ENCODE measurements around the gene UGT1A3. TPM values are rescaled to one million over a fixed set of nuclear protein-coding genes. Genes with fewer than 3 reads are reported as not detected.
"Not testable (repeated sequence)": the region's sequence is repeated elsewhere in the genome, so short reads cannot be mapped to it uniquely, and the experiment has no call there.

Gene UGT1A3
- not detected in 2 replicates for total RNA-seq (2014; rRNA removed; shearing (Covaris generic))

- in situ Hi-C loops (cut with HindIII; ENCODE audit: low sequenced_read_pairs): no loop called here
- no peak for DNase-seq (ENCODE audit: low spot score)
These were observed at the start of gene UGT1A3 for GRCh38 chr2:233728723-233729301. TSS of gene UGT1A3 (plus strand) at chr2:233729042. CDS start at chr2:233729127, 85 bp downstream.

- in situ Hi-C loops (cut with HindIII; ENCODE audit: low sequenced_read_pairs): no loop called here
- DNase-seq (ENCODE audit: low spot score): no peak
These were observed 49.6 kb upstream of the UGT1A3 start for GRCh38 chr2:233679196-233679595.

- in situ Hi-C loops (cut with HindIII; ENCODE audit: low sequenced_read_pairs): no loop called here
- DNase-seq (ENCODE audit: low spot score): no peak
These were observed 48.3 kb upstream of the UGT1A3 start for GRCh38 chr2:233680361-233681045.

DNA sequence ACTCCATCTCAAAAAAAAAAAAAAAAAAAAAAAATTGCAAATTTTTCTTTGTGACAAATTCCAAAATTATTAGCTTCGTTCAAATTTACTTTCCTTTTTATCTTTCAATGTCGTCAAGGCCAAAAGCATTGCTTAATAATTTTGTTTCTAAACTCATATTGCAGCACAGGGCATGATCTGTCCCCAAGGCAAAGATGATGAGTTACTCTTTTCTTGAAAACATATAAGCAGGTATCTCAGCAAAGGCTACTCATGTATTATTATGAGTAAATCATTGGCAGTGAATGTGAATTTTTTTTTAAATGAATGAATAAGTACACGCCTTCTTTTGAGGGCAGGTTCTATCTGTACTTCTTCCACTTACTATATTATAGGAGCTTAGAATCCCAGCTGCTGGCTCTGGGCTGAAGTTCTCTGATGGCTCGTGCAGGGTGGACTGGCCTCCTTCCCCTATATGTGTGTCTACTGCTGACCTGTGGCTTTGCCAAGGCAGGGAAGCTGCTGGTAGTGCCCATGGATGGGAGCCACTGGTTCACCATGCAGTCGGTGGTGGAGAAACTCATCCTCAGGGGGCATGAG, 47.2 kb upstream of the UGT1A3 start, which contains the start of gene UGT1A7:
TSS of gene UGT1A7 (plus strand) at position 381 of the 579 bp plus-strand sequence. CDS start at position 418, 37 bp downstream.
- in situ Hi-C loops (cut with HindIII; ENCODE audit: low sequenced_read_pairs): no loop called here
- no peak for DNase-seq (ENCODE audit: low spot score)

- DNase-seq (ENCODE audit: low spot score): no peak
- in situ Hi-C loops (cut with HindIII; ENCODE audit: low sequenced_read_pairs): no loop called here
These were observed 44.2 kb upstream of the UGT1A3 start for GRCh38 chr2:233684640-233685039.

DNA sequence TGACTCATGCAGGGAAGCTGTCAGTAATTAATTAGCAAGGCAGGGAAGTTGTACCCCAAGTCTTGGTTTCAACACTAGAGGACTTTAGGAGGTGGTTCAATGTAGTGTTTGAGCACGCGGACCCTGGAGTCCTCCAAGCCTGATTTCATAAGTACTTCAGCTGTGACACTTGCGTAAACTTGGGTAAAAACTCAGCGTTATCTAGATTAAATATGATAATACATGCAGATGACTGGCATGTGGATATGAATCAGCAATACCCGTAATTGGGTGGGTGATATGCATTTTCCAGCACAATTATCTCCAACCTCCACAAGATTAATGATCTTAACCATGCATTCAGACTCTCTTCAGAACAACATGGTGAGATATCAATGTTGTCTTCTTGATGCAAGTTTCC, 41.9 kb upstream of the UGT1A3 start:
- in situ Hi-C loops (cut with HindIII; ENCODE audit: low sequenced_read_pairs): no loop called here
- no peak for DNase-seq (ENCODE audit: low spot score)

DNA sequence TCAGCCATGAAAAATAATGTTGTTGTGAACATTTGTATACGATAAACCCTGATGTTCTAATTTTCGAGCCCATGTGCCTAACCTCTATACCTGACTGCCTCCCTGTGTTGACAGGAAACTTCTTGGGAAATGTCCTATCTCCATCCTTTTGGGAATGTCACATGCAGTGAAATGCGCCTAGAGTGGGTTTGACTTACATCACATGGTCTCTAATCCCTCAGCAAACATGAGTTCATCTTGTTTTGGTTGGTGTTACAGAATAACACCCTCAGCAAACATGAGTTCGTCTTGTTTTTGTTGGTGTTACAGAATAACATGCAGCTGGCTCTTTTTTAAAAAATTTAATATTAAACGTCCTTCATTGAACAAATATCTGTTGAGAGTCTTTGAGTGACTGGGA, 40.5 kb upstream of the UGT1A3 start:
- in situ Hi-C loops (cut with HindIII; ENCODE audit: low sequenced_read_pairs): no loop called here
- DNase-seq (ENCODE audit: low spot score): no peak

DNA sequence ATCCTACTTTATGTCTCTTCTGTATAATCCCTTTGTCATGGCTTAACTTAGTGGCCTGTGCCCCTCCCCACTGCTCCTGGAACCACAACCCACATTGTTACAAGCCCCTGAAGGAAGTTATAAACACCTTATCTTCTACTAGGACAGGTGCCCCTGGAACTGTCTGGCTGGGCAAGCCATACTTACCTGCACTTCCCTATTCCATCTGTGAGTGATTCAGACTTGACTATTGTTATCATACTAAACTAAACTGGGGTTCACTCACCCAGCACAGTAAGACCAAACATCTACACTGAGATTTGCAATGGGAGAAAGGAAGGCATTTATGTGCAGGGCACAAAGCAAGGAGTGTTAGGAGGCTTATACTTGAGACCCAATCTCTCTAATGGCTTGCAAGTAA, 39.8 kb upstream of the UGT1A3 start:
- in situ Hi-C loops (cut with HindIII; ENCODE audit: low sequenced_read_pairs): no loop called here
- no peak for DNase-seq (ENCODE audit: low spot score)

- in situ Hi-C loops (cut with HindIII; ENCODE audit: low sequenced_read_pairs): no loop called here
- no peak for DNase-seq (ENCODE audit: low spot score)
These were observed 39.3 kb upstream of the UGT1A3 start for GRCh38 chr2:233689501-233689900.

DNA sequence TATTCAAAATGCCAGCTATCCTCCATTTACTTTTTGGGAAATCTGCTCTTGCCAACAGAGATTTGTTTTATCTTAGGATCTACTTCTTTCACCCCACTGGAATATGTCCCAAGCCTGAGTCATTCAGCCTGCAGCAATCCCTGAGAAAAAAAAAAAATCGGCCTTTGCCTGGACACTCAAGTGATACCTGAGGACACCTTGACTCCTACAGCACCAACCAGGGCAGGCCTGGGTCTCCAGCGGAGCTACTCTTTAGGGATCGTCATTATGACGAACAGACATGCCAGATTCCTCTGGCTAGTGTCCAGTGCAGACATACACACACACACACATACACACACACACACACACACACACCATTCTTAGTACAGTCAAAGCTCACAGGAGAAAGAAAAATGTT, 38.4 kb upstream of the UGT1A3 start:
- no peak for DNase-seq (ENCODE audit: low spot score)
- in situ Hi-C loops (cut with HindIII; ENCODE audit: low sequenced_read_pairs): no loop called here

GRCh38 chr2:233691443-233692433, 37.1 kb upstream of the UGT1A3 start:
- DNase-seq (ENCODE audit: low spot score): no peak
- in situ Hi-C loops (cut with HindIII; ENCODE audit: low sequenced_read_pairs): no loop called here

DNA sequence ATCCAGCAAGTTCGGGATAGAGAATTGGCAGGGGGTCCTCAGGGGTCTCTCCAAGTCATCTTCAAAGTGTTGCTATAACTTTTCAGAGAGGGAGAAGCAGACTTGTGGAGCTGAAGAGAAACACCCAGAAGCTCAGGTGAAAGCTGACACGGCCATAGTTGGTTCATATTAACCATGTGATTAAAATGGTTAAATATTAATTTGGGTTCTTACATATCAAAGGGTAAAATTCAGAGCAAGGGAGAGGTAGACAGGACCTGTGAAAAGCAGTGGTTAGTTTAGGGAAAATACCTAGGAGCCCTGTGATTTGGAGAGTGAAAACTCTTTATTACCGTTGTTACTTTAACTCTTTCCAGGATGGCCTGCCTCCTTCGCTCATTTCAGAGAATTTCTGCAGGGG, 36.2 kb upstream of the UGT1A3 start, which contains the start of gene UGT1A6:
TSS of gene UGT1A6 (plus strand) at position 243 of the 400 bp plus-strand sequence. CDS start at position 358, 115 bp downstream.
- no peak for DNase-seq (ENCODE audit: low spot score)
- in situ Hi-C loops (cut with HindIII; ENCODE audit: low sequenced_read_pairs): no loop called here

GRCh38 chr2:233693963-233694362, 34.9 kb upstream of the UGT1A3 start:
- in situ Hi-C loops (cut with HindIII; ENCODE audit: low sequenced_read_pairs): no loop called here
- DNase-seq (ENCODE audit: low spot score): no peak

DNA sequence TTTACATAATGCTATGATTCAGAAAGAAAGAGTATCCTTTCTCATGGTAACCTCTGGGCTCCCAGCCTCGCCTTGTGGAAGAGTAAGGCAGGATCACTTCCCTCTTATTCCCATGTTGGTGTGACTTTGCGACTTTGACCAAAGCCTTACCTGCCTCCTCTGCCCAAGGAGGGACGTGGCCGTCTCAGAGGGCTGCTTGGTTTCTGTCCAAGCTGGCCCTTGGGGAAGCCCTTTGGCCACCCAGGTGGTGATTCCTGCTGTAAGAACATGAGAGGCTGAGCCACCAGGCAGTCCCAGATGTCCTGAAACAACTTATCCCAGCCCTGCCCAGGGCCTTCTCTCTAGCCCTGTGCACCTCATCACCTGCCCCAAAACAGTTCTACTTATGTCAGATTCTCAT, 30.1 kb upstream of the UGT1A3 start:
- in situ Hi-C loops (cut with HindIII; ENCODE audit: low sequenced_read_pairs): no loop called here
- DNase-seq (ENCODE audit: low spot score): no peak

GRCh38 chr2:233699424-233700027, 29.3 kb upstream of the UGT1A3 start:
- in situ Hi-C loops (cut with HindIII; ENCODE audit: low sequenced_read_pairs): no loop called here
- no peak for DNase-seq (ENCODE audit: low spot score)

DNA sequence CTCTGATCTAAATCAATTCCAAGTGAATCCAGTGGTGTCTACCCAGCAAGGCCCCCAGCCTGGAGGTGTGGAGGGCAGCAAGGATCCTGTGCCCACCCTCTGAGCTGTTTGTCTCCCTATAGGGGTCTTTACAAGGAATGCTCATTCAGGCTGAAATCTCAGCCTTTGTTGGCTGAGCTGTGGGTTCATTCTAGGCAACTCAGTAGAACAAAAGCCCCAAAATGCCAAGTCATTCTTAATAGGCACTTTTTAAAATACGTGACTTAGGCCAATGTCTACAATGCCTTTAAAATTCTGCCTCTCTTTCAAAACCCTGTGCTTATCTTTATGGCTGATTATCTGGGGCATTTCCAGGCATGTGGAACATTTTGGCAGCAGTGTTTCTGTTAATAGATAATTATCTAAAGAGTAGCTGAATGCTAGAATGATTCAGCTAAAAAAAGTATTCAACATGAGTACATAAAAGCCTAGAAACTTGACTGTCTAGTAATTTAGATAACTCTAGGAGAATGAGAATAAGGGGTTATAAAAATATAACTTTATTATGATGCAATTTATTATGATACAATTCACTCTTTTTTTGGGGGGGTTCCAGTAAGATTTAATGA, 28.7 kb upstream of the UGT1A3 start:
- in situ Hi-C loops (cut with HindIII; ENCODE audit: low sequenced_read_pairs): no loop called here
- DNase-seq (ENCODE audit: low spot score): no peak

DNA sequence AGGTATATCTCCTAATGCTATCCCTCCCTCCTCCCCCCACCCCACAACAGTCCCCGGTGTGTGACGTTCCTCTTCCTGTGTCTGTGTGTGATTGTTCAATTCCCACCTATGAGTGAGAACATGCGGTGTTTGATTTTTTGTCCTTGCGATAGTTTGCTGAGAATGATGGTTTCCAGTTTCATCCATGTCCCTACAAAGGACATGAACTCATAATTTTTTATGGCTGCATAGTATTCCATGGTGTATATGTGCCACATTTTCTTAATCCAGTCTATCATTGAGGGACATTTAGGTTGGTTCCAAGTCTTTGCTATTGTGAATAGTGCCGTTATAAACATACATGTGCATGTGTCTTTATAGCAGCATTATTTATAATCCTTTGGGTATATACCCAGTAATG, 28.0 kb upstream of the UGT1A3 start:
- DNase-seq (ENCODE audit: low spot score); in situ Hi-C loops (cut with HindIII; ENCODE audit: low sequenced_read_pairs): not testable (repeated sequence)

- in situ Hi-C loops (cut with HindIII; ENCODE audit: low sequenced_read_pairs): no loop called here
- DNase-seq (ENCODE audit: low spot score): no peak
These were observed 26.6 kb upstream of the UGT1A3 start for GRCh38 chr2:233702238-233702637.
